NT2/D1 (cell line): ENCODE results near the gene SMG6.

Experiments
- SUZ12 ChIP-seq: IDR thresholded peaks from 2 replicates; pipeline ENCODE4 v1.6.1; 2011; ENCODE audit not compliant: insufficient read length, insufficient read depth; ENCODE audit errors: extremely low read depth
- YY1 ChIP-seq: IDR thresholded peaks from 2 replicates; pipeline ENCODE4 v1.6.1; 2011; ENCODE audit not compliant: insufficient read length, insufficient read depth
- ZNF274 ChIP-seq: IDR thresholded peaks from 2 replicates; pipeline ENCODE4 v1.6.1; 2011; ENCODE audit warnings: mild to moderate bottlenecking, low read depth, low read length

DNA sequence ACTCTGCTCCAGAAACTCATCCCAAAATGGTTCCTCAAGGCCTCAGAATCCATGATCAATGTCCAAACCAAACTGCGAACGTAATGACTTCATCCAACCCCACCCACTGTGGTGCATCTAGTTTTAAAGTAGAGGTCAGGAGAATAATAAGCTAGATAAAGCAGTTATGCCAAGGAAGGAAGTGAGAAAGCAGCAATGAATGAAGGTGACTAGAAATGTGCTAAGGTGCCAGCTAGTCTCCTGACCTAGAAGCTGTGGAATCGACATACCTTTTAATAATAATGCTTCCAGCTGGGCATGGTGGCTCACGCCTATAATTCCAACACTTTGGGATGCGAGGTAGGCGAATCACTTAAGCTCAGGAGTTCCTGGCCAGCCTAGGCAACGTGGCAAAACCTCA is 99.2 kb downstream of the SMG6 start:
- TF ChIP-seq SUZ12 (no peak), ZNF274 (no peak), YY1 (no peak)
